ENCODE measurements around the gene BCAR1. TPM values are rescaled to one million over a fixed set of nuclear protein-coding genes. Genes with fewer than 3 reads are reported as not detected.

BCAR1 gene
- total and polyA plus RNA-seq, 8 donors, result 30.1 to 66.7 (median 48.9) TPM

DNA sequence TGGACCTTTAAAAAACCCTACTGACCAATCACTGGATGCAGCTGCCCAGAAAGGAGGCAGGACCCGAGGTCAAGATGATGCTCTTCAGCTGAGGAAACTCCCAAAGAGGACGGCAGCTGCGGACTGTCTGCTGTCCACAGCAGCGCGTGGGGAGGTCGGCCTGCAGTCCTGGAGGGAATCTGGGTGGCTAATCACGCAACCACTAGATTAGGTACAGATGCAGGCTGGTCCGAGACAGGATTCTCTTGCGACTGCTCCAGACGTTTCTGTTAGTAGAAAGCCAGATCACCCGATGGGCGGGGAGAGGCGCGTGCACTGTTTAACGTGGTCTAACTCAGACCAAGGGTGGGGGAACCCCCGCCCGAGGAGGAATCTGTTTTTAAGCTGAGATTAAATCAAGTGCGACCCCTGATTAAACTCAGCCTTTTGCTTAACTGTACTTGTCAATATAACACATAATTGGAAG, 53.3 kb downstream of the BCAR1 start:
- peak in 1 of 4 donors; percentile 10 for ATAC-seq
- 22 to 34% methylated on average over 18 of the region's 18 CpGs for WGBS, 2 donors
- peak in 4 of 6 donors; percentile 48 to 68 (median 64) for DNase-seq
- Histone ChIP-seq H3K4me1 (no peaks in the 10 kb centered on the region), H3K9me3 (no peaks in the 10 kb centered on the region), H3K27me3 (no peaks in the 10 kb centered on the region), H3K4me3 (no peak overlapping the region), H3K36me3 (no peaks in the 10 kb centered on the region), H3K27ac (no peak overlapping the region)
- intact Hi-C loops (cut with DNase I), result no loop called here
- TF ChIP-seq, protein P1, sequence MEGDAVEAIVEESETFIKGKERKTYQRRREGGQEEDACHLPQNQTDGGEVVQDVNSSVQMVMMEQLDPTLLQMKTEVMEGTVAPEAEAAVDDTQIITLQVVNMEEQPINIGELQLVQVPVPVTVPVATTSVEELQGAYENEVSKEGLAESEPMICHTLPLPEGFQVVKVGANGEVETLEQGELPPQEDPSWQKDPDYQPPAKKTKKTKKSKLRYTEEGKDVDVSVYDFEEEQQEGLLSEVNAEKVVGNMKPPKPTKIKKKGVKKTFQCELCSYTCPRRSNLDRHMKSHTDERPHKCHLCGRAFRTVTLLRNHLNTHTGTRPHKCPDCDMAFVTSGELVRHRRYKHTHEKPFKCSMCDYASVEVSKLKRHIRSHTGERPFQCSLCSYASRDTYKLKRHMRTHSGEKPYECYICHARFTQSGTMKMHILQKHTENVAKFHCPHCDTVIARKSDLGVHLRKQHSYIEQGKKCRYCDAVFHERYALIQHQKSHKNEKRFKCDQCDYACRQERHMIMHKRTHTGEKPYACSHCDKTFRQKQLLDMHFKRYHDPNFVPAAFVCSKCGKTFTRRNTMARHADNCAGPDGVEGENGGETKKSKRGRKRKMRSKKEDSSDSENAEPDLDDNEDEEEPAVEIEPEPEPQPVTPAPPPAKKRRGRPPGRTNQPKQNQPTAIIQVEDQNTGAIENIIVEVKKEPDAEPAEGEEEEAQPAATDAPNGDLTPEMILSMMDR (IDR thresholded peaks at IDR 0.05), result no peak
- no peak for FAIRE-seq

DNA sequence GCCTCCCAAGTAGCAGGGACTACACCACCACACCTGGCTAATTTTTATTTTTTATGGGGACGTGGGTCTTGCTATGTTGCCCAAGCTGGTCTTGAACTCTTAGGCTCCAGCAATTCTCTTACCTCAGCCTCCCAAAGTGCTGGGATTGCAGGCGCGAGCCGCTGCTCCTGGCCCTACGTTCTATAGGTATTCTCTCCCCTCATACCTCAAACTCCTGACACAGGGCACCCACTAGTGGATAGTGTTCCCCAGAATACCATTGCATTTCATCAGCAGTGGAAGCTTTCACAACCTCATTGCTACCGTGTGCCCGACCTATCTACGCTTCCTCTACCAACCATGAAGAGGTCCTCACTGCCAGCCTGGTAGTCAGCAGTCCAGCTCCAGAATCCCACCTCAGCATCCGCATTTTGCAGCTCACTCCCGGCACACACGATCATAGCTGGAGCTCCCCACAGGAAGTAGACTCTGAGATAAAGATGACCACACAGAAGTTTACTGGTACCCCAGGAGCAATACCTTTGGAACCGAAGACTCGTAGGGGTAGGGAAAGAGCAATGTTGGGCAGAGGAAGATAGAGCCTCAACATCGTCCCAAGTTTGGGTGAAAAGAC, 53.8 kb downstream of the BCAR1 start:
- peak in 1 of 6 donors; percentile 40 for DNase-seq
- TF ChIP-seq, protein P1 (IDR thresholded peaks at IDR 0.05), result no peak
- H3K4me1 ChIP-seq, result no peaks in the 10 kb centered on the region
- H3K9me3 ChIP-seq, result no peaks in the 10 kb centered on the region
- no peaks in the 10 kb centered on the region for H3K36me3 ChIP-seq
- no peak overlapping the region for H3K4me3 ChIP-seq
- H3K27ac ChIP-seq, result no peak overlapping the region
- 45 to 48% methylated on average over 14 of the region's 14 CpGs for WGBS, 2 donors
- H3K27me3 ChIP-seq, result no peaks in the 10 kb centered on the region
- ATAC-seq, result peak in 1 of 4 donors; percentile 0
- intact Hi-C loops (cut with DNase I), result no loop called here
- FAIRE-seq, result no peak

DNA sequence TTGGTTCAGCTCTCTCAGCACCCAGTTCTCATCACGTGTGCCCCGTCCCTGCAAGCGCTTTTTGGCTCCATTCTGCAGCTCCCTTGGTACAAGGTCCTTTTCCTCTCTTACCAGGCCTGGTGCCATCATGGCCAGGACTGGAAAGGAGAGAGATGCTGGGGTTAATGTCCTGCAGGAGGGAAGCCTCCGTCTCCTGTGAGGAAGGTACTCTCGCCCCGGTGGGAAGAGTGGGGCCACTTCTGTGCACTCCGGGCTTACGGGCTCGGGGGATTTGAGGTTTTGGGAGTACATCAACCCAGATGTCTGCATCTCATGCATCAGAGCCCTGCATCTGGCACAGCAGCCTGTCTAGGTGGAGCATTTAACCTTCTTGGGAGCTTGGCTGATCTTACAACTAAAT, 54.6 kb downstream of the BCAR1 start:
- Histone ChIP-seq H3K4me1 (no peaks in the 10 kb centered on the region), H3K27ac (no peak overlapping the region), H3K36me3 (no peaks in the 10 kb centered on the region), H3K4me3 (no peak overlapping the region), H3K9me3 (no peaks in the 10 kb centered on the region), H3K27me3 (no peaks in the 10 kb centered on the region)
- TF ChIP-seq, protein P1 (IDR thresholded peaks at IDR 0.05), result no peak
- peak in 1 of 6 donors; percentile 51 for DNase-seq
- 54 to 62% methylated on average over 9 of the region's 9 CpGs for WGBS, 2 donors
- no peak for FAIRE-seq
- ATAC-seq, result no peak
- intact Hi-C loops (cut with DNase I), result no loop called here

DNA sequence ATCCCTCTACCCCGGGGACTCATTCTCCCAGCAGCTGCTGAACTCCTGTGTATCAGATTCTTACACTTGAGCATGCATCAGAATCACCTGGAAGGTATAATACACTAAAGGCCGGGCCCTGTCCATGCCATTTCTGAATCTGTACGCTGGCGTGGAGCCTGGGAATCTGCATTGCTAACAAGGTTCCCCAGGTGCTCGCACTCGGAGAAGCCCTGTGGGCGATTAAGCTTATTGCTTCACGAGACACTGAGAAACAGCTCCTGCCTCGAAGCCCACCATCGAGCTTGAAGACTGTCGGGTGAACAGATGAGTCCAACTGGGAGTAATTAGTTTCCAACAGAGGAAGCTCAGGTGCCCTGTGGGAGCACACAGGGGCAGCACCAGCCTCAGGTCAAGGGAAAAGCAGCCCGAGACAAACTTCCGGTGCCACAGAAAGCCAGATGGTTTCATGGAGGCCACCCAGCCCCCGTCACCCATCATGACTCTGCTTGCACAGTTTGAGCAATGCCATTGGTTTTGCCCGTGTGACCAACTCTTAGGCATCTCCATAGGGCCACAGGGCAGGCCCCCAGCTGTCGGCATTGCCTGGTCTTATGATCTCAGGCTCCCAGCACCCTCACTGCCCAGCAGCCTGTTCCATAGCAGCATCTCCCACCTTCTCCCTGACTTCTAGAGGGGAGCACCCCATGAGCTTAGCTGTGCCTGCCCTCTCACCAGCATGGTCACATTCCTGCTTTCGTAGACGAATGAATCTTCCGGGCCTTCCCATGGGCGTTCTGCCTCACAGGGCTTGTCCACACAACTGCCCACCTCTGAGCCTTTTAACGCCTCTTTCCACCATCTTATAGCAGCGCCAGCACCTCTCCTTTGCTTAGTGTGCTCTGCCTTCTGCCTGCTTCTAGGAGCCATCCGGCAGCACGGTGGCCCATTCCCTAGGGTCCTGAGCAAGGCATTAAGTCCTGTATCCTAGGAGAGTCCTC, 55.3 kb downstream of the BCAR1 start:
- no peak overlapping the region for H3K4me3 ChIP-seq
- intact Hi-C loops (cut with DNase I), result no loop called here
- FAIRE-seq (no peak), DNase-seq (peak in 1 of 6 donors; percentile 44), ATAC-seq (no peak)
- 80 to 82% methylated on average over 24 of the region's 24 CpGs for WGBS, 2 donors
- H3K36me3 ChIP-seq, result no peaks in the 10 kb centered on the region
- no peaks in the 10 kb centered on the region for H3K4me1 ChIP-seq
- no peak overlapping the region for H3K27ac ChIP-seq
- H3K9me3 ChIP-seq, result no peaks in the 10 kb centered on the region
- H3K27me3 ChIP-seq, result no peaks in the 10 kb centered on the region
- TF ChIP-seq, protein P1 (IDR thresholded peaks at IDR 0.05), result no peak

All from pancreas (tissue), 10 donors.